ENCODE results near the gene ALKBH8. TPM values are rescaled to one million over a fixed set of nuclear protein-coding genes. Genes with fewer than 3 reads are reported as not detected.
"Not testable (repeated sequence)": the region's sequence is repeated elsewhere in the genome, so short reads cannot be mapped to it uniquely, and the experiment has no call there.

Gene ALKBH8
- total RNA-seq, 1 experiment from 2014 or later: 5.3 TPM

- DNase-seq (ENCODE audit: low spot score); in situ Hi-C loops (cut with HindIII; ENCODE audit: low sequenced_read_pairs): not testable (repeated sequence)
These were observed 99.2 kb downstream of the ALKBH8 start for GRCh38 chr11:107466275-107466866.

- in situ Hi-C loops (cut with HindIII; ENCODE audit: low sequenced_read_pairs): no loop called here
- peak; percentile 96 for DNase-seq (ENCODE audit: low spot score)
These were observed 107.8 kb downstream of the ALKBH8 start, which contains the start of gene CWF19L2 for GRCh38 chr11:107457558-107458271. Gene CWF19L2, minus strand, starts transcription at chr11:107457825. Its CDS starts 9 bp downstream, at chr11:107457816.

- in situ Hi-C loops (cut with HindIII; ENCODE audit: low sequenced_read_pairs): no loop called here
- no peak for DNase-seq (ENCODE audit: low spot score)
These were observed 108.4 kb downstream of the ALKBH8 start for GRCh38 chr11:107457205-107457557.

- DNase-seq (ENCODE audit: low spot score): no peak
- in situ Hi-C loops (cut with HindIII; ENCODE audit: low sequenced_read_pairs): no loop called here
These were observed 111.8 kb downstream of the ALKBH8 start for GRCh38 chr11:107453594-107454286.

Other genes with a start within 250 kb of the ALKBH8 start
- gene CWF19L2, start 107.9 kb downstream of the ALKBH8 start, total RNA-seq (2014; rRNA removed; shearing (Covaris generic)): 10.8 and 17.7 TPM in 2 replicates
- gene ELMOD1, start 25.4 kb upstream of the ALKBH8 start, total RNA-seq (2014; rRNA removed; shearing (Covaris generic)): 0.17 TPM in 1 of 2 replicates, not detected in the other
- gene SLN, start 146.3 kb upstream of the ALKBH8 start, total RNA-seq (2014; rRNA removed; shearing (Covaris generic)): not detected in 2 replicates

Measured in G401 (cell line).